ENCODE data around the gene LGR5. TPM values are rescaled to one million over a fixed set of nuclear protein-coding genes. Genes with fewer than 3 reads are reported as not detected.
"Not testable (repeated sequence)": the region's sequence is repeated elsewhere in the genome, so short reads cannot be mapped to it uniquely, and the experiment has no call there.

LGR5 gene
- total RNA-seq, 1 donor from 2014 or later, result 13.8 TPM

GRCh38 chr12:71555191-71555590 lies 115.6 kb downstream of the LGR5 start:
- DNase-seq (ENCODE audit: low spot score), result no peak
- H3K4me1 Mint-ChIP-seq (ENCODE audit: low read depth), result peaks cover 18% of the 10 kb centered on the region
- no peaks in the 10 kb centered on the region for H3K36me3 Mint-ChIP-seq (ENCODE audit: low read depth)
- H3K27ac Mint-ChIP-seq (ENCODE audit: unreplicated experiment), result no peak overlapping the region
- no peaks in the 10 kb centered on the region for H3K27me3 Mint-ChIP-seq (ENCODE audit: low read depth)
- H3K9me3 Mint-ChIP-seq (ENCODE audit: low read depth), result no peaks in the 10 kb centered on the region
- no peak for TF ChIP-seq CTCF (IDR thresholded peaks at IDR 0.05)
- no peak overlapping the region for H3K4me3 Mint-ChIP-seq (ENCODE audit: unreplicated experiment)

DNA sequence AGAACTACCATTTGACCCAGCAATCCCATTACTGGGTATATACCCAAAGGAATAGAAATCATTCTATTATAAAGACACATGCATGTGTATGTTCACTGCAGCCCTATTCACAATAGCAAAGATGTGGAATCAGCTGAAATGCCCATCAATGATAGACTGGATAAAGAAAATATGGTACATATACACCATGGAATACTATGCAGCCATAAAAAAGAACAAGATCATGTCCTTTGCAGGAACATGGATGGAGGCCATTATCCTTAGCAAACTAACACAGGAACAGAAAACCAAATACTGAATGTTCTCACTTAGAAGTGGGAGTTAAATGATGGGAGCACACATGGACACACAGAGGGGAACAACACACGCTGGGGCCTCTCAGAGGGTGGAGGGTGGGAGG lies 116.2 kb downstream of the LGR5 start:
- not testable (repeated sequence) for H3K36me3 Mint-ChIP-seq (ENCODE audit: low read depth); H3K4me3 Mint-ChIP-seq (ENCODE audit: unreplicated experiment); H3K27me3 Mint-ChIP-seq (ENCODE audit: low read depth); DNase-seq (ENCODE audit: low spot score); H3K9me3 Mint-ChIP-seq (ENCODE audit: low read depth); H3K27ac Mint-ChIP-seq (ENCODE audit: unreplicated experiment)
- peaks cover 18% of the 10 kb centered on the region for H3K4me1 Mint-ChIP-seq (ENCODE audit: low read depth)

DNA sequence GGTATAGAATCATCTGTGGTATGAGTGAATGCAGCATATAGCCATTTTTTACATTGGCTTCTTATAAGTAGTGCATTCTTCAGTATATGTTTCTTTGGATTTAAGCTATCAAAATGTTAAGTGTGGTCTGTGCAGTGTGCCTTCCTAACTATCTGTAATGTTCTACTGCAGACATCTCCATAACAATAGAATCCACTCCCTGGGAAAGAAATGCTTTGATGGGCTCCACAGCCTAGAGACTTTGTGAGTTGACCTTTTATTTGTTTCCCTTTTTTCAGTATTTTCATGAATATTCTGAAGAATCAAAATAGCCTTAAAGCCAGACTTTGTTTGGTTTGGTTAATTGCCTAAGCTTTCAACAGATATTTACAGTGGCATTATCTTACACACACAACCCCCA lies 116.8 kb downstream of the LGR5 start:
- Mint-ChIP-seq H3K36me3 (ENCODE audit: low read depth) (no peaks in the 10 kb centered on the region), H3K9me3 (ENCODE audit: low read depth) (no peaks in the 10 kb centered on the region), H3K4me1 (ENCODE audit: low read depth) (peaks cover 15% of the 10 kb centered on the region), H3K27ac (ENCODE audit: unreplicated experiment) (peak overlapping the region; percentile 69), H3K4me3 (ENCODE audit: unreplicated experiment) (no peak overlapping the region), H3K27me3 (ENCODE audit: low read depth) (no peaks in the 10 kb centered on the region)
- no peak for DNase-seq (ENCODE audit: low spot score)
- TF ChIP-seq CTCF (IDR thresholded peaks at IDR 0.05), result no peak

- Mint-ChIP-seq H3K4me1 (ENCODE audit: low read depth) (peaks cover 12% of the 10 kb centered on the region), H3K27me3 (ENCODE audit: low read depth) (no peaks in the 10 kb centered on the region), H3K27ac (ENCODE audit: unreplicated experiment) (peak overlapping the region; percentile 69), H3K9me3 (ENCODE audit: low read depth) (no peaks in the 10 kb centered on the region), H3K36me3 (ENCODE audit: low read depth) (no peaks in the 10 kb centered on the region), H3K4me3 (ENCODE audit: unreplicated experiment) (no peak overlapping the region)
- TF ChIP-seq CTCF (IDR thresholded peaks at IDR 0.05), result no peak
- DNase-seq (ENCODE audit: low spot score), result no peak
Observed at GRCh38 chr12:71556875-71557274, 117.3 kb downstream of the LGR5 start.

GRCh38 chr12:71558445-71558844 lies 118.8 kb downstream of the LGR5 start:
- no peak for DNase-seq (ENCODE audit: low spot score)
- peaks cover 5% of the 10 kb centered on the region for H3K36me3 Mint-ChIP-seq (ENCODE audit: low read depth)

More at GRCh38 chr12:71558445-71558844, 118.8 kb downstream of the LGR5 start:
- no peak for TF ChIP-seq CTCF (IDR thresholded peaks at IDR 0.05)
- Mint-ChIP-seq H3K4me3 (ENCODE audit: unreplicated experiment) (no peak overlapping the region), H3K27me3 (ENCODE audit: low read depth) (no peaks in the 10 kb centered on the region), H3K9me3 (ENCODE audit: low read depth) (no peaks in the 10 kb centered on the region), H3K4me1 (ENCODE audit: low read depth) (peaks cover 8% of the 10 kb centered on the region), H3K27ac (ENCODE audit: unreplicated experiment) (no peak overlapping the region)
